Cardiac muscle cell (in vitro differentiated cells and primary cell): ENCODE data around the gene DNAJC10. TPM values are rescaled to one million over a fixed set of nuclear protein-coding genes. Genes with fewer than 3 reads are reported as not detected.
"Not testable (repeated sequence)": the region's sequence is repeated elsewhere in the genome, so short reads cannot be mapped to it uniquely, and the experiment has no call there.

Experiments
- DNase-seq, 2 donors: peaks; one replicate each; pipeline versions ENCODE4 v3.0.0 to v3.0.0-alpha.2; 2010 to 2017; ENCODE audit warnings: low read depth in 1 of 2, low spot score in 1 of 2
- H3K27ac ChIP-seq: fragments of 200-600 bp; sonication (generic); 2 replicates; pipeline ENCODE4 v1.5.1; 2016
- H3K27me3 ChIP-seq: fragments of 200-600 bp; sonication (generic); 2 replicates; pipeline ENCODE4 v1.6.0; 2016; ENCODE audit warnings: control low read depth
- H3K36me3 ChIP-seq: fragments of 200-600 bp; sonication (generic); 2 replicates; pipeline ENCODE4 v1.5.1; 2016; ENCODE audit warnings: control low read depth
- H3K4me1 ChIP-seq: fragments of 200-600 bp; sonication (generic); 2 replicates; pipeline ENCODE4 v1.8.1; 2017; ENCODE audit warnings: low read depth, mild to moderate bottlenecking, mixed run types
- H3K4me3 ChIP-seq: fragments of 200-600 bp; sonication (generic); 2 replicates; pipeline ENCODE4 v1.5.1; 2016; ENCODE audit warnings: mild to moderate bottlenecking
- H3K9me3 ChIP-seq: fragments of 200-600 bp; sonication (generic); 2 replicates; pipeline ENCODE4 v1.5.1; 2017; ENCODE audit warnings: low read depth, mild to moderate bottlenecking, control low read depth
- CTCF ChIP-seq: IDR thresholded peaks from 2 replicates; pipeline ENCODE4 v1.5.1; 2012; ENCODE audit warnings: low read depth, mild to moderate bottlenecking, low read length
- polyA plus RNA-seq: library from polyadenylated mRNA; unstranded; fragments of >200 nt; fragmentation: Nextera tagmentation; extraction: Ambion mirVana; gene quantifications from 2 replicates; pipeline ENCODE4 v1.2.1, GENCODE V29; 2016
- total RNA-seq: library from RNA; depleted of rRNA; stranded (reverse); fragments of >200 nt; gene quantifications from 2 replicates; pipeline ENCODE4 v1.2.3, GENCODE V29; 2016

Gene DNAJC10
- total and polyA plus RNA-seq, 2 experiments from 2014 or later, result 84.7 to 95.8 TPM

GRCh38 chr2:182672466-182673165 lies 43.4 kb upstream of the DNAJC10 start:
- Histone ChIP-seq H3K9me3 (no peaks in the 10 kb centered on the region), H3K27me3 (no peaks in the 10 kb centered on the region), H3K4me3 (no peak overlapping the region), H3K27ac (no peak overlapping the region), H3K36me3 (no peaks in the 10 kb centered on the region), H3K4me1 (no peaks in the 10 kb centered on the region)
- peak; percentile 8 to 83 for DNase-seq
- no peak for TF ChIP-seq CTCF

DNA sequence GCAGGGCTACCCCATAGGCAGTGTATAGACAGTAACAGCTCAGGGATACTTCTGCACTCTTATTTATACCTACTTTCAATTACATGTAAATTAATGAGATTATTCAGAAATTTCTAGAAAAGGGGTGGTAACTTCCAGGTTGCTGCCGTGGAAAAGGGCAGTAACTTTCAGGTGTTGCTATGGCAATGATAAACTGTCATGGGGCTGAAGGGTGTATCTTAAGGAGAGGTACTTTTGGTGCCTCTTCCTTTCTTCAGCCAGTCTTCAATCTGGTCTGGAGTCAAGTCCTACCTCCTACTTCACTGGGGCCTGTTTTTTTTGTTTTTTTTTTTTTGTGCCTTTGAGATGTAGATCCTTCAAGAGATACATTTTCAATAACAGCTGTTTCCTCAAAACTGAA lies 35.2 kb upstream of the DNAJC10 start:
- no peak for TF ChIP-seq CTCF
- H3K27ac ChIP-seq, result no peak overlapping the region

GRCh38 chr2:182682210-182682609 lies 33.8 kb upstream of the DNAJC10 start:
- H3K27ac ChIP-seq, result no peak overlapping the region
- H3K4me1 ChIP-seq, result no peaks in the 10 kb centered on the region
- TF ChIP-seq CTCF, result no peak
- H3K9me3 ChIP-seq, result no peaks in the 10 kb centered on the region
- no peak for DNase-seq
- H3K27me3 ChIP-seq, result no peaks in the 10 kb centered on the region
- no peak overlapping the region for H3K4me3 ChIP-seq
- no peaks in the 10 kb centered on the region for H3K36me3 ChIP-seq

More for the DNA sequence above, 35.2 kb upstream of the DNAJC10 start:
- DNase-seq, result no peak
- Histone ChIP-seq H3K4me3 (no peak overlapping the region), H3K36me3 (no peaks in the 10 kb centered on the region), H3K27me3 (no peaks in the 10 kb centered on the region), H3K9me3 (no peaks in the 10 kb centered on the region), H3K4me1 (no peaks in the 10 kb centered on the region)

DNA sequence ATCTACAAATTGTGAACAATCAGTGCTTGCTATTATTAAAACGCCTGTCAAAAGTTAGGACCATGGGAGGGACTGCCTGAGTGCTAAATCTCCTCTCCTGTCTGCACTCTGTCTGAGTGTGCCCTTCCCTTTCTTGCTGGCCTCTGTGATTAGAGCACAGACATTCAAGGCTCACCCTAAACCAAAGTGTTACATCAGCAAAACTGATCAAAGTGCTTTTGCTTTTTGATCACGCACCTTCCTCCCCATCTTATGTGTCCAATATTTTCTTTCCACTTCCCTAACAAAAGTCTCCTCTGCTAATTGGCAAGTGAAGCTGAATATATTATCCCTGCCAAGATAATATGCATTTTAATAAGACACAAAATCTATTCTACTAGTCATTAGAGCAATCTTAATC lies 30.5 kb upstream of the DNAJC10 start:
- no peak for TF ChIP-seq CTCF
- no peak for DNase-seq

GRCh38 chr2:182686763-182687162 lies 29.3 kb upstream of the DNAJC10 start:
- H3K4me1 ChIP-seq, H3K4me3 ChIP-seq, H3K36me3 ChIP-seq, H3K27ac ChIP-seq, DNase-seq, H3K9me3 ChIP-seq, H3K27me3 ChIP-seq: not testable (repeated sequence)

More for the DNA sequence above, 30.5 kb upstream of the DNAJC10 start:
- Histone ChIP-seq H3K9me3 (no peaks in the 10 kb centered on the region), H3K4me1 (no peaks in the 10 kb centered on the region), H3K4me3 (no peak overlapping the region), H3K27ac (no peak overlapping the region), H3K36me3 (no peaks in the 10 kb centered on the region), H3K27me3 (no peaks in the 10 kb centered on the region)

DNA sequence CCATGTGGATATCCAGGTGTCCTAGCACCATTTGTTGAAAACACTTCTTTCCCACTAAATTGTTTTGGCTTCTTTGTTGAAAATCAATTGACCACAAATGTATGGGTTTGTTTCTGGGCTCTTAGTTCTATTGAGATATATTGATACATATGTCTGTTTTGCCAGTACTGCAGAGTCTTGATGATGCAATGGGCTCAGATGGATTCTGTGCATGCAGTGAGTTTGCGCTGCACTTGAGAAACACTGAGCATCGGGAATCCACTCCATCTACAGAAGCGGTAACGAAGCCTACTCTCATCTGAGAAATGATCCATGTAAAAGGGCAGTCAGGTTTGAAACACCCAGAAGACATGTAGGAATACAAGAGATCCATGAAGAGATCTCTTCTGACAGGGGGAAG lies 21.9 kb upstream of the DNAJC10 start:
- Histone ChIP-seq H3K36me3 (no peaks in the 10 kb centered on the region), H3K27me3 (no peaks in the 10 kb centered on the region), H3K4me3 (no peak overlapping the region), H3K9me3 (no peaks in the 10 kb centered on the region), H3K4me1 (no peaks in the 10 kb centered on the region), H3K27ac (no peak overlapping the region)
- no peak for TF ChIP-seq CTCF
- DNase-seq, result no peak
